AG09319 (cell line): ENCODE measurements around the gene ACADM.
A peak's percentile ranks its signal among the peaks of the same experiment; 100 is the strongest.
"Not testable (repeated sequence)": the region's sequence is repeated elsewhere in the genome, so short reads cannot be mapped to it uniquely, and the experiment has no call there.

ENCODE experiments used
- DNase-seq: peaks from one replicate; pipeline ENCODE4 v3.0.0-alpha.2; 2010; ENCODE audit warnings: low read depth; ENCODE audit errors: extremely low read depth
- CTCF ChIP-seq: IDR thresholded peaks from 2 replicates; pipeline ENCODE4 v1.5.1; 2011; ENCODE audit warnings: low read depth, mild to moderate bottlenecking, inconsistent platforms, low read length, moderate library complexity

ACADM gene

GRCh38 chr1:75724472-75725022 is at the start of gene ACADM:
TSS of gene ACADM (plus strand) at chr1:75724709. CDS start at chr1:75724788, 79 bp downstream.
- TF ChIP-seq CTCF, result no peak
- DNase-seq, result peak; percentile 44

- no peak for TF ChIP-seq CTCF
- no peak for DNase-seq
Measured at GRCh38 chr1:75677443-75677842, 47.1 kb upstream of the ACADM start.

GRCh38 chr1:75677964-75678363 is 46.5 kb upstream of the ACADM start:
- not testable (repeated sequence) for DNase-seq

GRCh38 chr1:75690547-75690946 is 34.0 kb upstream of the ACADM start:
- DNase-seq, result no peak
- TF ChIP-seq CTCF, result no peak

GRCh38 chr1:75693551-75693950 is 31.0 kb upstream of the ACADM start:
- no peak for DNase-seq

GRCh38 chr1:75696000-75696399 is 28.5 kb upstream of the ACADM start:
- DNase-seq, result no peak
- no peak for TF ChIP-seq CTCF

More at GRCh38 chr1:75693551-75693950, 31.0 kb upstream of the ACADM start:
- TF ChIP-seq CTCF, result no peak

GRCh38 chr1:75707191-75707590 is 17.3 kb upstream of the ACADM start:
- DNase-seq, result no peak
- no peak for TF ChIP-seq CTCF

GRCh38 chr1:75708910-75709309 is 15.6 kb upstream of the ACADM start:
- DNase-seq, result peak; percentile 22
- TF ChIP-seq CTCF, result no peak
